A549 (cell line): ENCODE data around the gene NPAS2. TPM values are rescaled to one million over a fixed set of nuclear protein-coding genes. Genes with fewer than 3 reads are reported as not detected.

Source experiments
- ATAC-seq, 2 experiments: fragments of 200-7000 bp in 1 of 2; fragments of >200 bp in 1 of 2; cut with Nextera tagmentation in 1 of 2; cut with Tn5 transposase in 1 of 2; 3 replicates each; pipeline versions ENCODE4 v1.8.0 to v1.9.1; 2018 to 2020; ENCODE audit warnings: mild to moderate bottlenecking in 1 of 2, moderate library complexity in 1 of 2
- CTCF ChIA-PET: fragments of 300-600 bp; sonication (Branson Sonifier 250); formaldehyde crosslinking; extraction: SDS; loops from one replicate; lab custom pipeline; 2021; ENCODE audit warnings: antibody characterized with exemption, inconsistent platforms; lab: Yijun Ruan, JAX
- POLR2A ChIA-PET: fragments of 350-600 bp; formaldehyde crosslinking; extraction: SDS; loops from one replicate; lab custom pipeline; 2021; ENCODE audit warnings: antibody characterized with exemption, inconsistent platforms; lab: Yijun Ruan, JAX
- DNase-seq, 2 experiments: peaks; one replicate each; pipeline versions ENCODE4 v3.0.0 to v3.0.0-alpha.2; 2011 to 2016; ENCODE audit warnings: low read depth in 1 of 2, low spot score in 1 of 2
- FAIRE-seq: peaks from 2 replicates; lab custom pipeline; 2011; peaks lifted over from hg19 to GRCh38; lab: Jason Lieb, UNC
- H3K27ac ChIP-seq, 2 experiments: fragments of >200 bp; sonication (Bioruptor Twin); formaldehyde crosslinking; 3 replicates each; pipeline ENCODE4 v1.5.1; 2016 to 2017
- H3K4me1 ChIP-seq: fragments of >200 bp; sonication (Bioruptor Twin); formaldehyde crosslinking; 3 replicates; pipeline ENCODE4 v1.6.1; 2016
- H3K4me2 ChIP-seq: fragments of >200 bp; sonication (Bioruptor Twin); formaldehyde crosslinking; 3 replicates; pipeline ENCODE4 v1.6.1; 2016
- H3K4me3 ChIP-seq: fragments of >200 bp; sonication (Bioruptor Twin); formaldehyde crosslinking; 3 replicates; pipeline ENCODE4 v1.5.1; 2016
- H3K9me3 ChIP-seq: fragments of >200 bp; sonication (Bioruptor Twin); formaldehyde crosslinking; 3 replicates; pipeline ENCODE4 v1.6.1; 2016
- BHLHE40 ChIP-seq: IDR thresholded peaks from 2 replicates; pipeline ENCODE4 v1.6.1; 2012; ENCODE audit warnings: low read depth, low read length, inconsistent platforms
- CBX8 ChIP-seq: fragments of 200-600 bp; sonication (generic); IDR thresholded peaks from 2 replicates; pipeline ENCODE4 v1.6.1; 2016
- CHD2 ChIP-seq: fragments of 150-350 bp; IDR thresholded peaks from 2 replicates; pipeline ENCODE4 v1.6.1; 2014; ENCODE audit warnings: low read length; ENCODE audit not compliant: partially characterized antibody
- GATA3 ChIP-seq: IDR thresholded peaks from 2 replicates; pipeline ENCODE4 v1.6.1; 2012; ENCODE audit warnings: borderline replicate concordance
- MAFK ChIP-seq: fragments of 450-650 bp; IDR thresholded peaks from 2 replicates; pipeline ENCODE4 v1.6.1; 2014; ENCODE audit not compliant: partially characterized antibody
- MYC ChIP-seq: IDR thresholded peaks from 2 replicates; pipeline ENCODE4 v1.6.1; 2012; ENCODE audit warnings: mild to moderate bottlenecking, inconsistent platforms, low read length, improper control_type of control experiment, borderline replicate concordance
- NR3C1 ChIP-seq: fragments of >200 bp; sonication (Bioruptor Twin); formaldehyde crosslinking; IDR thresholded peaks from 3 replicates; pipeline ENCODE4 v1.6.1; 2017
- PHF8 ChIP-seq: fragments of 200-600 bp; sonication (generic); IDR thresholded peaks from 2 replicates; pipeline ENCODE4 v1.6.1; 2016; ENCODE audit warnings: low read depth, mild to moderate bottlenecking, antibody characterized with exemption, moderate library complexity, borderline replicate concordance
- POLR2A ChIP-seq: IDR thresholded peaks from 2 replicates; pipeline ENCODE4 v1.6.1; 2012; ENCODE audit warnings: mild to moderate bottlenecking, low read length
- RCOR1 ChIP-seq: fragments of 150-350 bp; IDR thresholded peaks from 2 replicates; pipeline ENCODE4 v1.6.1; 2014; ENCODE audit warnings: antibody characterized with exemption, low read length, low read depth
- SMC3 ChIP-seq: fragments of >200 bp; sonication (Bioruptor Twin); formaldehyde crosslinking; IDR thresholded peaks from 3 replicates; pipeline ENCODE4 v1.6.1; 2018; ENCODE audit warnings: inconsistent platforms
- ZFP36 ChIP-seq: fragments of 450-650 bp; IDR thresholded peaks from 2 replicates; pipeline ENCODE4 v1.6.1; 2014; ENCODE audit warnings: borderline replicate concordance; ENCODE audit not compliant: partially characterized antibody
- ZSCAN20 ChIP-seq: fragments of 250-450 bp; sonication (Bioruptor Pico); IDR thresholded peaks from 2 replicates; pipeline ENCODE4 v1.8.0; 2022; ENCODE audit warnings: mild to moderate bottlenecking, moderate library complexity
- WGBS: methylation state at CpG from one replicate; pipeline ENCODE4 v1.1.6; 2017; ENCODE audit errors: missing lambda C conversion rate; 5-methylcytosine and 5-hydroxymethylcytosine counted together
- polyA plus RNA-seq, 4 experiments: library from polyadenylated mRNA; depleted of rRNA in 3 of 4; stranded (reverse); fragments of >200 nt; fragmentation: RNase III in 1 of 4; extraction: RNeasy Plus Mini Kit Qiagen cat#74134 plus additional on column Dnase treatment in 1 of 4; gene quantifications; 2 replicates in 3 of 4; 3 replicates in 1 of 4; pipeline ENCODE4 v1.2.3, GENCODE V29; 2011 to 2017
- TF ChIP-seq, protein P1 (sequence below): fragments of >200 bp; sonication (Bioruptor Twin); formaldehyde crosslinking; IDR thresholded peaks from 3 replicates; pipeline ENCODE4 v1.5.1; 2016
- TF ChIP-seq, protein P2 (sequence below): fragments of 150-350 bp; IDR thresholded peaks from 2 replicates; pipeline ENCODE4 v1.6.1; 2014; ENCODE audit warnings: low read depth, mild to moderate bottlenecking, low read length
- TF ChIP-seq, protein P3 (sequence below): IDR thresholded peaks from 2 replicates; pipeline ENCODE4 v1.6.1; 2012
- TF ChIP-seq, protein P4 (sequence below): fragments of >200 bp; sonication (Bioruptor Twin); formaldehyde crosslinking; IDR thresholded peaks from 3 replicates; pipeline ENCODE4 v1.6.1; 2016
- TF ChIP-seq, protein P5 (sequence below): fragments of 250-450 bp; sonication (Bioruptor Pico); IDR thresholded peaks from 2 replicates; pipeline ENCODE4 v1.5.0; 2021; ENCODE audit warnings: mild to moderate bottlenecking, moderate library complexity, borderline replicate concordance
- TF ChIP-seq, protein P6 (sequence below): fragments of 250-450 bp; sonication (Bioruptor Pico); IDR thresholded peaks from 2 replicates; pipeline ENCODE4 v1.5.0; 2020; ENCODE audit warnings: low read depth, mild to moderate bottlenecking, moderate library complexity

NPAS2 gene
- polyA plus RNA-seq, 2 of the 4 experiments (the other 2 are of a cell fraction), result 31.4 to 56.1 TPM

DNA sequence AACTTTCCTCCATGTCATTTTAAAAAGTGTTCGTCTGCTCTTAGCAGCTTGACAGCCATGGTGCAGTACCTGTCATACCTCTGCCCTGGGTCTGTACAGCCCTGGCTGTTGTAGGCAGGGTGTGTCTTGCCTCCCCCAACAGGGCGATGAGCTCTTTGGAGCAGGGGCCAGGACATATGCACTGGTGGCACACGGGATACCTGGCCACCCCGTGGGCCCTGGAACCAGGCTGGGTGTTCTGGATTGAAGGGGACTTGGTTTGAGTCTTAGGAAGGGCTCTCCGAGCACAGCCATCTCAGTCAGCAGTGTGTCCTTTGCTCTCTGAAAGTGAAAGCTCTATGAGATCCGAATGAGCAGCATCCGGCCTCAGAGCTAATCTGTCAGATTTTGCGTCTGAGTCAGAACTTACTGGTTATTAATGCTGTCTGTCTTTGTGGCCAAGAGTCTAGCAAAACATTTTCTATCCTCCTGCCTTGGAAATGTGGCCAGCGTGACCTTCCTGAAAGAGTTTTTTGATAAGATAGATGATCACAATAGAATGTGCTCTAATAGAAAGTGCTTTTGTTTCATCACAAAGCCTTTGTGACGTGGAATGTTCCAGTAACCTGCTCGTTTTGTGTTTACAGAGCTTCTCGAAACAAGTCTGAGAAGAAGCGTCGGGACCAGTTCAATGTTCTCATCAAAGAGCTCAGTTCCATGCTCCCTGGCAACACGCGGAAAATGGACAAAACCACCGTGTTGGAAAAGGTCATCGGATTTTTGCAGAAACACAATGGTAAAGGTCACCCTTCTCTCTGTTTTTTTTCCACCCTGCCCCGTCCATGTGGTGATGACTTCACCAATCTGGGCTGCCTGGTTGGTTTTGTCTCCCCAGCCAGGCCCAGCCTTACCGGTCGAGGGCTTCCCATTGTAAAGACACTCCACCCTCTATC lies 104.8 kb downstream of the NPAS2 start:
- H3K4me3 ChIP-seq, result no peak overlapping the region
- POLR2A ChIA-PET, result no interaction called here
- peak overlapping the region in 1 of 2 experiments; percentile 23; a peak in 1 of 6 replicates for H3K27ac ChIP-seq
- whole genome bisulfite sequencing, result 83% methylated on average over 18 of the region's 21 CpGs
- CTCF ChIA-PET, result interaction anchor here (0.5 to 1.0 kb wide), 3 partner anchors 30 to 226 kb away, joined by 4 to 6 read pairs (median 4); no protein-coding TSS in a partner anchor
- DNase-seq, result no peak
- H3K9me3 ChIP-seq, result no peaks in the 10 kb centered on the region
- H3K4me2 ChIP-seq, result no peak overlapping the region
- TF ChIP-seq, protein P1, sequence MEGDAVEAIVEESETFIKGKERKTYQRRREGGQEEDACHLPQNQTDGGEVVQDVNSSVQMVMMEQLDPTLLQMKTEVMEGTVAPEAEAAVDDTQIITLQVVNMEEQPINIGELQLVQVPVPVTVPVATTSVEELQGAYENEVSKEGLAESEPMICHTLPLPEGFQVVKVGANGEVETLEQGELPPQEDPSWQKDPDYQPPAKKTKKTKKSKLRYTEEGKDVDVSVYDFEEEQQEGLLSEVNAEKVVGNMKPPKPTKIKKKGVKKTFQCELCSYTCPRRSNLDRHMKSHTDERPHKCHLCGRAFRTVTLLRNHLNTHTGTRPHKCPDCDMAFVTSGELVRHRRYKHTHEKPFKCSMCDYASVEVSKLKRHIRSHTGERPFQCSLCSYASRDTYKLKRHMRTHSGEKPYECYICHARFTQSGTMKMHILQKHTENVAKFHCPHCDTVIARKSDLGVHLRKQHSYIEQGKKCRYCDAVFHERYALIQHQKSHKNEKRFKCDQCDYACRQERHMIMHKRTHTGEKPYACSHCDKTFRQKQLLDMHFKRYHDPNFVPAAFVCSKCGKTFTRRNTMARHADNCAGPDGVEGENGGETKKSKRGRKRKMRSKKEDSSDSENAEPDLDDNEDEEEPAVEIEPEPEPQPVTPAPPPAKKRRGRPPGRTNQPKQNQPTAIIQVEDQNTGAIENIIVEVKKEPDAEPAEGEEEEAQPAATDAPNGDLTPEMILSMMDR, result no peak
- no peak for TF ChIP-seq ZSCAN20 (CRISPR knock-in tag)
- no peak for TF ChIP-seq ZFP36
- TF ChIP-seq, protein P2, sequence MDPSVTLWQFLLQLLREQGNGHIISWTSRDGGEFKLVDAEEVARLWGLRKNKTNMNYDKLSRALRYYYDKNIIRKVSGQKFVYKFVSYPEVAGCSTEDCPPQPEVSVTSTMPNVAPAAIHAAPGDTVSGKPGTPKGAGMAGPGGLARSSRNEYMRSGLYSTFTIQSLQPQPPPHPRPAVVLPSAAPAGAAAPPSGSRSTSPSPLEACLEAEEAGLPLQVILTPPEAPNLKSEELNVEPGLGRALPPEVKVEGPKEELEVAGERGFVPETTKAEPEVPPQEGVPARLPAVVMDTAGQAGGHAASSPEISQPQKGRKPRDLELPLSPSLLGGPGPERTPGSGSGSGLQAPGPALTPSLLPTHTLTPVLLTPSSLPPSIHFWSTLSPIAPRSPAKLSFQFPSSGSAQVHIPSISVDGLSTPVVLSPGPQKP, result no peak
- no peak for TF ChIP-seq MYC
- TF ChIP-seq SMC3, result no peak
- TF ChIP-seq RCOR1, result no peak
- TF ChIP-seq, protein P3, sequence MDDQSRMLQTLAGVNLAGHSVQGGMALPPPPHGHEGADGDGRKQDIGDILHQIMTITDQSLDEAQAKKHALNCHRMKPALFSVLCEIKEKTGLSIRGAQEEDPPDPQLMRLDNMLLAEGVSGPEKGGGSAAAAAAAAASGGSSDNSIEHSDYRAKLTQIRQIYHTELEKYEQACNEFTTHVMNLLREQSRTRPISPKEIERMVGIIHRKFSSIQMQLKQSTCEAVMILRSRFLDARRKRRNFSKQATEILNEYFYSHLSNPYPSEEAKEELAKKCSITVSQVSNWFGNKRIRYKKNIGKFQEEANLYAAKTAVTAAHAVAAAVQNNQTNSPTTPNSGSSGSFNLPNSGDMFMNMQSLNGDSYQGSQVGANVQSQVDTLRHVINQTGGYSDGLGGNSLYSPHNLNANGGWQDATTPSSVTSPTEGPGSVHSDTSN, result no peak
- TF ChIP-seq PHF8, result no peak
- no peak for TF ChIP-seq MAFK
- TF ChIP-seq POLR2A, result no peak
- TF ChIP-seq, protein P4, sequence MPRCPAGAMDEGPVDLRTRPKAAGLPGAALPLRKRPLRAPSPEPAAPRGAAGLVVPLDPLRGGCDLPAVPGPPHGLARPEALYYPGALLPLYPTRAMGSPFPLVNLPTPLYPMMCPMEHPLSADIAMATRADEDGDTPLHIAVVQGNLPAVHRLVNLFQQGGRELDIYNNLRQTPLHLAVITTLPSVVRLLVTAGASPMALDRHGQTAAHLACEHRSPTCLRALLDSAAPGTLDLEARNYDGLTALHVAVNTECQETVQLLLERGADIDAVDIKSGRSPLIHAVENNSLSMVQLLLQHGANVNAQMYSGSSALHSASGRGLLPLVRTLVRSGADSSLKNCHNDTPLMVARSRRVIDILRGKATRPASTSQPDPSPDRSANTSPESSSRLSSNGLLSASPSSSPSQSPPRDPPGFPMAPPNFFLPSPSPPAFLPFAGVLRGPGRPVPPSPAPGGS, result no peak
- no peak for TF ChIP-seq BHLHE40
- TF ChIP-seq CHD2, result no peak
- TF ChIP-seq, protein P5, sequence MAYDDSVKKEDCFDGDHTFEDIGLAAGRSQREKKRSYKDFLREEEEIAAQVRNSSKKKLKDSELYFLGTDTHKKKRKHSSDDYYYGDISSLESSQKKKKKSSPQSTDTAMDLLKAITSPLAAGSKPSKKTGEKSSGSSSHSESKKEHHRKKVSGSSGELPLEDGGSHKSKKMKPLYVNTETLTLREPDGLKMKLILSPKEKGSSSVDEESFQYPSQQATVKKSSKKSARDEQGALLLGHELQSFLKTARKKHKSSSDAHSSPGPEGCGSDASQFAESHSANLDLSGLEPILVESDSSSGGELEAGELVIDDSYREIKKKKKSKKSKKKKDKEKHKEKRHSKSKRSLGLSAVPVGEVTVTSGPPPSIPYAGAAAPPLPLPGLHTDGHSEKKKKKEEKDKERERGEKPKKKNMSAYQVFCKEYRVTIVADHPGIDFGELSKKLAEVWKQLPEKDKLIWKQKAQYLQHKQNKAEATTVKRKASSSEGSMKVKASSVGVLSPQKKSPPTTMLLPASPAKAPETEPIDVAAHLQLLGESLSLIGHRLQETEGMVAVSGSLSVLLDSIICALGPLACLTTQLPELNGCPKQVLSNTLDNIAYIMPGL, result no peak
- no peak for TF ChIP-seq NR3C1
- TF ChIP-seq, protein P6, sequence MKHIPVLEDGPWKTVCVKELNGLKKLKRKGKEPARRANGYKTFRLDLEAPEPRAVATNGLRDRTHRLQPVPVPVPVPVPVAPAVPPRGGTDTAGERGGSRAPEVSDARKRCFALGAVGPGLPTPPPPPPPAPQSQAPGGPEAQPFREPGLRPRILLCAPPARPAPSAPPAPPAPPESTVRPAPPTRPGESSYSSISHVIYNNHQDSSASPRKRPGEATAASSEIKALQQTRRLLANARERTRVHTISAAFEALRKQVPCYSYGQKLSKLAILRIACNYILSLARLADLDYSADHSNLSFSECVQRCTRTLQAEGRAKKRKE (CRISPR knock-in tag), result no peak
- no peak for TF ChIP-seq GATA3
- TF ChIP-seq CBX8, result no peak
- peak; percentile 40 to 57; a peak in 5 of 6 replicates for ATAC-seq
- no peaks in the 10 kb centered on the region for H3K4me1 ChIP-seq
- FAIRE-seq, result no peak
